Fibroblast of mammary gland (primary cell): ENCODE data around the gene TYK2.
"Not testable (repeated sequence)": the region's sequence is repeated elsewhere in the genome, so short reads cannot be mapped to it uniquely, and the experiment has no call there.

ENCODE experiments used
- DNase-seq: peaks from one replicate; pipeline ENCODE4 v3.0.0-alpha.2; 2010; ENCODE audit warnings: low read depth
- H3K4me3 ChIP-seq: 2 replicates; pipeline ENCODE4 v1.5.1; 2011; ENCODE audit warnings: low read depth, mild to moderate bottlenecking, low read length, moderate library complexity; ENCODE audit not compliant: control insufficient read depth
- TF ChIP-seq, protein P1 (sequence below): conservative IDR thresholded peaks from 2 replicates; pipeline ENCODE4 v1.5.1; 2011; ENCODE audit warnings: low read depth, low read length, inconsistent platforms; ENCODE audit not compliant: control insufficient read depth, insufficient read depth

The TYK2 gene

DNA sequence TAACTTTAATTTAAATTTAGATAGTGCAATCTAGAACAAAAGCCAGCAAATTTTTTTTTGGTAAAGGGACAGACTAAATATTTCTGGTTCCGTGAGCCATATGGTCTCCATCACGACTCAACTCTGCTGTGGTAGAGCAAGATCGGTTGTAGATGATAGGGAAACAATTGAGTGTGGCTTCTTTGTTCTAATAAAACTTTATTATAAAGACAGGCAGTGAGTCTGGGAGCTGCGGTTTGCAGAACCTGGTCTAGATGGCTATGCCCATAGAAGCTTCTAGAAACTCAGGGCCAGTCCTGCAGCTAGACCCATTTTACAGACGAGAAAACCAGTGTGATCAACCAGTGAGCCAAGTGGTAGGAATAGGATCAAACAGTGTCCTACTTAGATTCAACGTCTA lies 11.7 kb upstream of the TYK2 start:
- DNase-seq = no peak
- TF ChIP-seq, protein P1, sequence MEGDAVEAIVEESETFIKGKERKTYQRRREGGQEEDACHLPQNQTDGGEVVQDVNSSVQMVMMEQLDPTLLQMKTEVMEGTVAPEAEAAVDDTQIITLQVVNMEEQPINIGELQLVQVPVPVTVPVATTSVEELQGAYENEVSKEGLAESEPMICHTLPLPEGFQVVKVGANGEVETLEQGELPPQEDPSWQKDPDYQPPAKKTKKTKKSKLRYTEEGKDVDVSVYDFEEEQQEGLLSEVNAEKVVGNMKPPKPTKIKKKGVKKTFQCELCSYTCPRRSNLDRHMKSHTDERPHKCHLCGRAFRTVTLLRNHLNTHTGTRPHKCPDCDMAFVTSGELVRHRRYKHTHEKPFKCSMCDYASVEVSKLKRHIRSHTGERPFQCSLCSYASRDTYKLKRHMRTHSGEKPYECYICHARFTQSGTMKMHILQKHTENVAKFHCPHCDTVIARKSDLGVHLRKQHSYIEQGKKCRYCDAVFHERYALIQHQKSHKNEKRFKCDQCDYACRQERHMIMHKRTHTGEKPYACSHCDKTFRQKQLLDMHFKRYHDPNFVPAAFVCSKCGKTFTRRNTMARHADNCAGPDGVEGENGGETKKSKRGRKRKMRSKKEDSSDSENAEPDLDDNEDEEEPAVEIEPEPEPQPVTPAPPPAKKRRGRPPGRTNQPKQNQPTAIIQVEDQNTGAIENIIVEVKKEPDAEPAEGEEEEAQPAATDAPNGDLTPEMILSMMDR = no peak

DNA sequence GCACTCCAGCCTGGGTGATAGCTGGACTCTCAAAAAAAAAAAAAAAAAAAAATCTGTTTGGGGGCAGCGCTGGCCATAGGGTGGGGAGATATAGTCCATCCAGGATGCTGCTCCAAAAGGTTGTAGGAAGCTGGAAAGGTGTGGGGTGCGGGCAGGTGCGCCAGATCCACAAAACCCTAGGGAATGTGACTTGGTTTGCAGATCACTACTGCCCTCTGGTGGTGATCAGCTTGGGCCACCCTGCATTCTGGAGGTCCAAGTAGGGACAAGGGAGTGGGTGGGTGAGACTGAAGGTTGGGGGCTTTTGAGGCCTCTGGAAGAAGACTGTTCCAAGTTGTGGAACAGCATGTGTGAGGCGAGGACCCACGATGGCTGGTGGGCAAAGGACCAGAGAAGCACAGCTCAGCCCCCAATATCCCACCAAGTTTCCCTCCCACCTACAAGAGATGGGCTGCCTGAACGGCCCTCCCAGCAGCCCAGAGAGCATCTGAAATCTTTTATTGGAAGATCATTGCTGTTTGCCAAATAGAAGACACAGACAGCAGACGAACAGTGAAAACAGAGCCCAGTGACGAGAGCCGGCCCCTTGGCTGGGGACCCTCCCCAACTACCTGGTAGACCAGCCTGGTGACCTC lies 10.4 kb upstream of the TYK2 start:
- peak; percentile 80 for DNase-seq
- TF ChIP-seq, protein P1 = peak; percentile 91
- H3K4me3 ChIP-seq = no peak overlapping the region

More for the DNA sequence above, 11.7 kb upstream of the TYK2 start:
- H3K4me3 ChIP-seq = no peak overlapping the region

- H3K4me3 ChIP-seq = no peak overlapping the region
- no peak for DNase-seq
- TF ChIP-seq, protein P1 = peak; percentile 19
Observed at GRCh38 chr19:10389863-10390262, 9.5 kb upstream of the TYK2 start.

- H3K4me3 ChIP-seq = no peak overlapping the region
- DNase-seq = peak; percentile 81
- TF ChIP-seq, protein P1 = peak; percentile 96
Observed at GRCh38 chr19:10388957-10389356, 8.6 kb upstream of the TYK2 start.

DNA sequence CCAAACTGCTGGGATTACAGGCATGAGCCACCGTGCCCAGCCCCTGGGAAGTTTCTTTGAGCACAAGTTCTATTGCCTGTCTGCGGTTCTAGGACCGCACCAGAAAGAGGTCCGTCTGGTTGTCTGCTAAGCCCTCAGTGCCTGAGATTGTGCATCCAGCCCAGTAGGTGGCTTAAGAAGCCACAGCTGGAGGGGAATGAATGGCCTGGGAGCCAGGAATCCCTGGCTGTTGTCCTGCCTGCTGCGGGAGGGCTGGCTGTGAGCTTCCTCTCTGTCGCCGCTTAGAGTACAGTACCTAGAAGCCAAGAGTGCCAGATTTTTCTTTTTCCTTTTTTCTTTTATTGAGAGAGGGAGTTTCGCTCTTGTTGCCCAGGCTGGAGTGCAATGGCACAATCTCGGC lies 4.2 kb upstream of the TYK2 start:
- DNase-seq = no peak
- TF ChIP-seq, protein P1 = no peak
- no peak overlapping the region for H3K4me3 ChIP-seq

DNA sequence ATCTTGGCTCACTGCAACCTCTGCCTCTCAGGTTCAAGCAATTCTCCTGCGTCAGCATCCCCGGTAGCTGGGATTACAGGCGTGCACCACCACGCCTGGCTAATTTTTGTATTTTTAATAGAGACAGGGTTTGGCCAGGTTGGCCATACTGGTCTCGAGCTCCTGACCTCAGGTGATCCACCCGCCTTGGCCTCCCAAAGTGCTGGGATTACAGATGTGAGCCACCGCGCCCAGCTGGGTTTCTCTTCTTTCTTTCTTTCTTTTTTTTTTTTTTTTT lies 2.8 kb upstream of the TYK2 start:
- not testable (repeated sequence) for DNase-seq, H3K4me3 ChIP-seq

- no peak for DNase-seq
- TF ChIP-seq, protein P1 = no peak
- H3K4me3 ChIP-seq = peak overlapping the region; percentile 97
Observed at GRCh38 chr19:10379880-10380312, 476 bp downstream of the TYK2 start.
